Endothelial cell of umbilical vein (primary cell): ENCODE results near the gene SYMPK. TPM values are rescaled to one million over a fixed set of nuclear protein-coding genes. Genes with fewer than 3 reads are reported as not detected.

ENCODE experiments used
- BruUV-seq: library from RNA; stranded (reverse); fragments of 400-500 nt; replicated peaks from 2 replicates; lab custom pipeline; 2021; lab: Mats Ljungman, UMichigan
- CTCF ChIA-PET: fragments of 300-600, 350-600 bp; sonication (Branson Sonifier 250); formaldehyde crosslinking; loops from one replicate; lab custom pipeline; 2021; ENCODE audit warnings: antibody characterized with exemption, inconsistent platforms; lab: Charles Lee
- POLR2A ChIA-PET: fragments of 300-600, 350-600 bp; sonication (Branson Sonifier 250); formaldehyde crosslinking; loops from one replicate; lab custom pipeline; 2021; ENCODE audit warnings: antibody characterized with exemption, inconsistent platforms; lab: Charles Lee
- DNase-seq: peaks from one replicate; pipeline ENCODE4 v3.0.0-alpha.2; 2011; ENCODE audit warnings: low read depth, low spot score
- FAIRE-seq: peaks from 2 replicates; lab custom pipeline; 2011; peaks lifted over from hg19 to GRCh38; lab: Jason Lieb, UNC
- H2AFZ ChIP-seq: 2 replicates; pipeline ENCODE4 v1.6.0; 2012; ENCODE audit warnings: low read depth, low read length, control low read depth, inconsistent platforms
- H3K27ac ChIP-seq: 2 replicates; pipeline ENCODE4 v1.5.1; 2011; ENCODE audit warnings: low read depth, mild to moderate bottlenecking, control low read depth, low read length, moderate library complexity; ENCODE audit not compliant: insufficient read depth
- H3K27me3 ChIP-seq, 2 experiments: 2 replicates each; pipeline versions ENCODE4 v1.6.0 to v1.6.1; 2011; ENCODE audit warnings: low read length in 2 of 2, mixed read lengths in 1 of 2; ENCODE audit not compliant: control insufficient read depth in 2 of 2, insufficient read depth in 2 of 2
- H3K36me3 ChIP-seq, 2 experiments: 2 replicates in 1 of 2; 3 replicates in 1 of 2; pipeline ENCODE4 v1.5.1; 2011; ENCODE audit warnings: low read length in 2 of 2, mild to moderate bottlenecking in 1 of 2, moderate library complexity in 1 of 2; ENCODE audit not compliant: control insufficient read depth in 2 of 2, insufficient read depth in 2 of 2; ENCODE audit errors: extremely low read depth in 1 of 2
- H3K4me1 ChIP-seq: 3 replicates; pipeline ENCODE4 v1.5.1; 2011; ENCODE audit warnings: mild to moderate bottlenecking, low read length; ENCODE audit not compliant: control insufficient read depth, insufficient read depth; ENCODE audit errors: extremely low read depth
- H3K4me2 ChIP-seq: 2 replicates; pipeline ENCODE4 v1.6.1; 2011; ENCODE audit warnings: low read length, control low read depth, mixed read lengths; ENCODE audit not compliant: insufficient read depth
- H3K4me3 ChIP-seq, 3 experiments: fragments of 200-600 bp in 1 of 3; sonication (generic), shearing (Covaris generic) in 1 of 3; replicated peaks in 1 of 3; 2 replicates each; pipeline ENCODE4 v1.5.1; 2011 to 2016; ENCODE audit warnings: control low read depth in 3 of 3, low read length in 3 of 3, mild to moderate bottlenecking in 2 of 3, inconsistent platforms in 1 of 3, low read depth in 1 of 3, moderate library complexity in 1 of 3; ENCODE audit not compliant: insufficient read depth in 1 of 3
- H3K79me2 ChIP-seq: 2 replicates; pipeline ENCODE4 v1.6.0; 2012; ENCODE audit warnings: low read length, inconsistent platforms; ENCODE audit not compliant: control insufficient read depth, insufficient read depth
- H3K9ac ChIP-seq: replicated peaks from 2 replicates; pipeline ENCODE3; 2011; ENCODE audit warnings: low read length, control low read depth; ENCODE audit not compliant: insufficient read depth; ENCODE audit errors: extremely low read depth
- H3K9me1 ChIP-seq: replicated peaks from 3 replicates; pipeline ENCODE4 v1.6.0; 2011; ENCODE audit warnings: mild to moderate bottlenecking, low read length; ENCODE audit not compliant: control insufficient read depth, insufficient read depth; ENCODE audit errors: extremely low read depth
- H3K9me3 ChIP-seq: replicated peaks from 2 replicates; pipeline ENCODE4 v1.5.1; 2012; ENCODE audit warnings: low read length, inconsistent platforms; ENCODE audit not compliant: control insufficient read depth, insufficient read depth
- H4K20me1 ChIP-seq: replicated peaks from 2 replicates; pipeline ENCODE3; 2011; ENCODE audit warnings: mild to moderate bottlenecking, low read length; ENCODE audit not compliant: control insufficient read depth, insufficient read depth; ENCODE audit errors: extremely low read depth
- CTCF ChIP-seq, 2 donors: IDR thresholded peaks; 1 replicate in 1 of 2; 2 replicates in 1 of 2; pipeline ENCODE4 v1.5.1; 2011; ENCODE audit warnings: low read length in 2 of 2, mild to moderate bottlenecking in 2 of 2, moderate library complexity in 2 of 2, control low read depth in 1 of 2, inconsistent platforms in 1 of 2, low read depth in 1 of 2; ENCODE audit not compliant: insufficient read depth in 1 of 2; ENCODE audit errors: extremely low read depth in 1 of 2
- EZH2 ChIP-seq: IDR thresholded peaks from 2 replicates; pipeline ENCODE4 v1.6.1; 2012; ENCODE audit warnings: borderline replicate concordance, low read depth, mild to moderate bottlenecking, moderate library complexity, low read length, inconsistent platforms; ENCODE audit not compliant: severe bottlenecking
- FOS ChIP-seq: IDR thresholded peaks from 2 replicates; pipeline ENCODE4 v1.6.1; 2011; ENCODE audit warnings: mild to moderate bottlenecking, low read length, moderate library complexity, borderline replicate concordance; ENCODE audit not compliant: insufficient read depth
- GATA2 ChIP-seq: IDR thresholded peaks from 2 replicates; pipeline ENCODE4 v1.7.0; 2011; ENCODE audit warnings: low read depth, mild to moderate bottlenecking, moderate library complexity, mixed read lengths, low read length; ENCODE audit not compliant: insufficient read length, insufficient read depth
- JUN ChIP-seq: IDR thresholded peaks from 2 replicates; pipeline ENCODE4 v1.6.1; 2011; ENCODE audit warnings: borderline replicate concordance, low read depth; ENCODE audit not compliant: insufficient read length, insufficient read depth
- MAX ChIP-seq: IDR thresholded peaks from 2 replicates; pipeline ENCODE4 v1.6.1; 2011; ENCODE audit not compliant: insufficient read depth, insufficient read length
- MYC ChIP-seq: IDR thresholded peaks from one replicate; pipeline ENCODE4 v1.6.1; 2011; ENCODE audit warnings: mild to moderate bottlenecking, low read depth, low read length
- POLR2A ChIP-seq: IDR thresholded peaks from 2 replicates; pipeline ENCODE4 v1.6.1; 2012; ENCODE audit warnings: low read depth, mild to moderate bottlenecking, control low read depth, low read length
- POLR2AphosphoS5 ChIP-seq: IDR thresholded peaks from 2 replicates; pipeline ENCODE4 v1.6.1; 2012; ENCODE audit warnings: low read depth, mild to moderate bottlenecking, control low read depth, low read length, moderate library complexity; ENCODE audit not compliant: insufficient read depth
- dilution Hi-C: fragments of 300-500 bp; cut with MboI; formaldehyde crosslinking; loops from one replicate; pipeline ENCODE4 v1.15.0; 2019; ENCODE audit warnings: low sequenced_read_pairs; ENCODE audit not compliant: extremely low pct_ligation_motif_present
- intact Hi-C: fragments of 100-400 bp; cut with micrococcal nuclease; formaldehyde crosslinking; loops from one replicate; pipeline ENCODE4 v1.10.0; 2022
- polyA plus RNA-seq, 4 experiments: library from polyadenylated mRNA; depleted of rRNA in 3 of 4; stranded (reverse) in 3 of 4; unstranded in 1 of 4; fragments of >200 nt; gene quantifications; 2 replicates each; pipeline versions ENCODE4 v1.2.1 to v1.2.3, GENCODE V29; 2011 to 2012; ENCODE audit warnings: missing spikeins in 1 of 4
- total RNA-seq: library from RNA; stranded (reverse); gene quantifications from 2 replicates; pipeline ENCODE4 v1.2.3, GENCODE V29; 2021

Gene SYMPK
- total and polyA plus RNA-seq, 2 donors (not counting 3 experiments of a cell fraction or from before 2014, with no cell fraction given), result 89.8 to 95.7 TPM

GRCh38 chr19:45793178-45793564 lies 69.8 kb downstream of the SYMPK start:
- H3K4me1 ChIP-seq, result peaks cover 16% of the 10 kb centered on the region
- H2AFZ ChIP-seq, result no peak overlapping the region
- intact Hi-C loops (loop anchor here (1.0 kb wide), 1 partner anchor 101 kb away; the partner anchor contains the start of gene QPCTL), dilution Hi-C loops (no loop called here)
- no peaks in the 10 kb centered on the region for H4K20me1 ChIP-seq
- ChIA-PET CTCF (interaction anchor here (0.7 to 2.3 kb wide), 7 partner anchors 12 to 76 kb away, joined by 3 to 29 read pairs (median 3); partner anchors contain the start of gene SIX5), POLR2A (interaction anchor here (0.6 to 1.3 kb wide), 3 partner anchors 22 to 63 kb away, joined by 3 to 7 read pairs (median 6); partner anchors contain the start of genes FBXO46 and SIX5)
- H3K9me1 ChIP-seq, result no peaks in the 10 kb centered on the region
- no TSS peak for BruUV-seq
- no peaks in the 10 kb centered on the region for H3K27me3 ChIP-seq
- no peak overlapping the region for H3K4me2 ChIP-seq
- H3K36me3 ChIP-seq, result peaks cover 6 to 13% of the 10 kb centered on the region in 2 experiments
- peak overlapping the region in 1 of 3 experiments; percentile 21 for H3K4me3 ChIP-seq
- H3K9me3 ChIP-seq, result no peaks in the 10 kb centered on the region
- H3K27ac ChIP-seq, result peak overlapping the region; percentile 4
- H3K9ac ChIP-seq, result no peak overlapping the region
- peaks cover 18% of the 10 kb centered on the region for H3K79me2 ChIP-seq
- DNase-seq (no peak), FAIRE-seq (no peak)
- TF ChIP-seq POLR2AphosphoS5, result no peak
- TF ChIP-seq JUN, result no peak
- TF ChIP-seq CTCF (IDR thresholded peaks at IDR 0.05; ENCODE audit: extremely low read depth in 1 of 2, insufficient read depth in 1 of 2, low read depth in 1 of 2, low read length in 2 of 2), result no peak
- no peak for TF ChIP-seq MAX
- no peak for TF ChIP-seq EZH2
- no peak for TF ChIP-seq MYC
- no peak for TF ChIP-seq POLR2A
- TF ChIP-seq GATA2, result no peak
- no peak for TF ChIP-seq FOS
